Glomerular visceral epithelial cell (primary cell): ENCODE data around the gene CCDC88B.
"Not testable (repeated sequence)": the region's sequence is repeated elsewhere in the genome, so short reads cannot be mapped to it uniquely, and the experiment has no call there.

Experiments used
- DNase-seq: peaks from one replicate; pipeline ENCODE4 v3.0.0-alpha.2; 2016; ENCODE audit errors: extremely low spot score

CCDC88B gene

GRCh38 chr11:64323373-64323772 is 16.6 kb upstream of the CCDC88B start:
- DNase-seq = no peak

GRCh38 chr11:64323984-64324383 is 16.0 kb upstream of the CCDC88B start:
- not testable (repeated sequence) for DNase-seq

DNA sequence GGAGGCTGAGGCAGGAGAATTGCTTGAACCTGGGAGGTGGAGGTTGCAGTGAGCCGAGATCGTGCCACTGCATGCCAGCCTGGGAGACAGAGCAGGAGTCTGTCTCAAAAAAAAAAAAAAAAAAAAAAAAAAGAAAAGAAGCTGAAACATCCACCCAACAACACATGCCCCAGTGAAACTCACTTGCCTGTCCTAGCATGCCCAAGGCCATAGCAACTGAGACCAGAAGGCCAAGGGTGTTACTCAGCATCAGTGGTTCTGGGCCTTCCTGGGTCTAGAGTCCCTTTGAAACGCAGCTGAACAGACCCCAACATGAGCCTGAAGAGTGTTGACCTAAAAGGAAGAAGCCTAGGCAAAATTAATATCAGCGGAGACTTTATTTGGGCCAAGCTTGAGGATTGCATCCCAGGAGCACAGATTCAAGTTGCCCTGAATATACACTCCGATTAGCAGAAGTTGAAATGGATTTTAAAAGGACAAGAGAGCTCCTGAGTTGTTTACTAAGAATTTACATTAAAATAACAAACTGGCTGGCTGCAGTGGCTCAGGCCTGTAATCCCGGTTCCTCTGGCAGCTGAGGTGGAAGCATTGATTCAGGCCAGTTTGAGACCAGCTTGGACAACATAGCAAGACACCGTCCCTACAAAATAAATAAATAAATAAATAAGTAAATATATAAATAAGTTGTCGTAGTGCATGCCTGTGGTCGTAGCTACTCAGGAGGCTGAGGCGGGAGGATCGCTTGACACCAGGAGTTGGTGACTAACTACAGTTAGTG is 15.1 kb upstream of the CCDC88B start:
- no peak for DNase-seq

GRCh38 chr11:64327375-64327774 is 12.6 kb upstream of the CCDC88B start:
- DNase-seq = no peak

DNA sequence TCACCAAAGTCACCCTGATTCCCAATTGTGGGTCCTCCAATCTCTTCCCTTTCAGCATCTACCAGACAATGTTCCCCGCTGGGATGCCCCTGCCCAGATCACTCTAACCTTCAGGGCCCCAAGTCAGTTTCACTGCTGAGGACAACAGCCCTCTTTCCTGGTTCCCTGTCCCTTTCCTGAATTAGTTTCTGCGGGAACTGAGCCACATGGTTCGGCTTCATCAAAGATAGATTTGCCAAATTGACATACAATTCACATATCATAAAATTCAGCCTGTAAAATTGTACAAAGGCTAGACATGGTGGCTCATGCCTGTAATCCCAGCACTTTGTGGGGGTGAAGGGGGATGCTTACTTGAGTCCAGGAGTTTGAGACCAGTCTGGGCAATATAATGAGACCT is 12.0 kb upstream of the CCDC88B start:
- DNase-seq = no peak

DNA sequence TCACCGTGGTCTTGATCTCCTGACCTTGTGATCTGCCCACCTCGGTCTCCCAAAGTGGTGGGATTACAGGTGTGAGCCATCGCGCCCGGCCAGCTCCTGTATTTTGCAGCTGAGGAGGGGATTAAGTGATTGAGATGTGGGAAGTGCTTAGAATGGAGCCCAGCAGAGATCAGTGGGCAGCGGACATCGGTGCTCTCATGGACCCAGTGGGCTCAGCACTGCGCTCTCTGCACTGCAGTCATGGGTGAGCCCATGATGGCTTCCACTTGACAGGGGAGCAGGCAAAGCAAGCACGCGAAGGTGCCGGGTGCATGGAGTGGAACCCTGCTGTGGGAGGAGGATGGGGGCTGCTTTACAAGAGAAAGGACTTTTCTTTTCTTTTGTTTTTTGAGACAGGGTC is 9.1 kb upstream of the CCDC88B start:
- DNase-seq = no peak

DNA sequence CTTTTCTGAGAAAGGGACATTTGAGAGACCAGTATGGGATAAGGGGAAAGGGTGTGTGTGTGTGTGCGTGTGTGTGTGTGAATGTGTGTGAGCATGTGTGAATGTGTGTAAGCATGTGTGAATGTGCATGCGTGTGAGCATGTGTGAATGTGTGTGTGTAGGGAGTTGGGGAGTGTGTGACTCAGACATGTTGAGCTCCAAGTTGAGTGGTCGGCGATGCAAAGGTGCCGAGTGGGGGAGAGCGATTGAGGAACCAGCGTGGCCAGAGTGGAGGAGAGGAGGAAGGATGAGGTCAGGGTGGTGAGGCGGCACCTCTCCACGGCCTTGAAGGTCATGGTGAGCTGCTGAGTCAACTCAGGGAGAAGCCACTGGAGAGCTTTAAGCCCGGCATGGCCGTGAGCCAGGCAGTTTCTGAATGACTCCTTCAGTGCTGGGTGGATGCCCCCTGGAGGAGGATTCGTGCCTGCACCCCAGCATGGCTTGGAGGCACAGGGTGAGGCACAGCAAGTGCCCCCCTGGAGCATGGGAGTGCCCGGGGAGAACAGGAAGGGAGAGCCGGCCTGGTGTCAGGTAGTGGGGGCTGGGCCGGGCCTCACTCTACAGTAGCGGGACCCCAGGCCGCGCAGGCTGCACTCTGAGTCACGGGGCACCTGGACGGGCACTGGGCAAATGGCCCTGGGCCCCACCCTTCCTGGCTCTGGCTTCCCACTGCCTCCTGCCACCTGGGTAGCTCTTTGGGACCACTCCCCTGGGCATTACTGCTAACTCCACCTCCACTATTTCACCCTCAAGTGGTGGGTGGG is 8.2 kb upstream of the CCDC88B start:
- DNase-seq = peak; percentile 95

DNA sequence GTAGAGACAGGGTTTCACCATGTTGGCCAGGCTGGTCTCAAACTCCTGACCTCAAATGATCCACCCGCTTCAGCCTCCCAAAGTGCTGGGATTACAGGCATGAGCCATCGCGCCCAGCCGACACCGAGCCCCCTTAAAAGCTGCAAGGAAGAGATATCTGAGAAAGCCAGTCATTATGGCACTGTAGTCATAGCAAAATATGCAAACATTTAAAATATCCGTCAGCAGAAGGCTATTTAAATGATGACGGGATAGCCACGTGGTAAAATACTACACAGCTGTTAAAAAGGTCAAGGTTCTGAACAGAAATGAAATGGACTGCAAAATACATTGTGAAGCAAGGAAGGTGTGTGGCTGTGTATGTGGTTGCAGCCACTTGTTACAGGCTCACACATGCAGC is 6.4 kb upstream of the CCDC88B start:
- no peak for DNase-seq

DNA sequence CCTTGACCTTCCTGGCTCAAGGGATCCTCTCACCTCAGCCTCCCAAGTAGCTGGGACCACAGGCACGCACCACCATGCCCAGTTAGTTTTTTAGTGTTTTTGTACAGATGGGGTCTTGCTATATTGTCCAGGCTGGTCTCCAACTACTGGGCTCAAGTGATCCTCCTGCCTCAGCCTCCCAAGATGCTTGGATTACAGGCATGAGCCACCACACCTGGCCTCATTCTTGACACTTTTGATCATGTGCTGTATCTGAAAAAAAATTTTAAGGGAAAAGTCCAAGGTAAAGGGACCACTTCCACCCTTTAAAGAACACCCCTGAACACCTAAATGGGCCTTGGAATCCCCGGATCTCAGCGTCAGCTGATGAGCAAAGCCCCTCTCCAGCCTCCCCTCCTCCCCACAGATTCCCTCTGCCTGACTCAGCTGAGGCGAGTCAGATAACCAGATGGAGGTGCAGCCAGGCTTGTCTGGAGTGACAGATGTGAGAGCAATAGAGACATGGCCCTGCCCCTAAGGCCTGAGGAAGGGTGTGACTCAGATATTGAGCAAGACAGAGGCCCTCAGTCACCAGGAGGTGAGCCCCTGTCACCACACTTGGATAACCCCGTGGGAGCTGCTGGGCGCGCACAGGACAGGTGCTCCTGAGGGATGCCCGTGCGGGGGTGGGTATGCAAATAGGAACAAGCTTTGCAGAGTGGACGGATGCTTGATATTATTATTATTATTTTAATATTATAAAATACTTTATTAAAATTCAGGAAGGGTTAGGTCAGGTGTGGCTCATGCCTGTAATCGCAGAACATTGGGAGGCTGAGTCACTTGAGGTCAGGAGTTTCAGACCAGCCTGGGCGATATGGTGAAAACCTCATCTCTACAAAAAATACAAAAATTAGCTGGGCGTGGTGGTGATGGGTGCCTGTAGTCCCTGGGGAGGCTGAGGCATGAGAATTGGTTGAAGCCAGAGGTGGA is 5.0 kb upstream of the CCDC88B start:
- peak; percentile 97 for DNase-seq

DNA sequence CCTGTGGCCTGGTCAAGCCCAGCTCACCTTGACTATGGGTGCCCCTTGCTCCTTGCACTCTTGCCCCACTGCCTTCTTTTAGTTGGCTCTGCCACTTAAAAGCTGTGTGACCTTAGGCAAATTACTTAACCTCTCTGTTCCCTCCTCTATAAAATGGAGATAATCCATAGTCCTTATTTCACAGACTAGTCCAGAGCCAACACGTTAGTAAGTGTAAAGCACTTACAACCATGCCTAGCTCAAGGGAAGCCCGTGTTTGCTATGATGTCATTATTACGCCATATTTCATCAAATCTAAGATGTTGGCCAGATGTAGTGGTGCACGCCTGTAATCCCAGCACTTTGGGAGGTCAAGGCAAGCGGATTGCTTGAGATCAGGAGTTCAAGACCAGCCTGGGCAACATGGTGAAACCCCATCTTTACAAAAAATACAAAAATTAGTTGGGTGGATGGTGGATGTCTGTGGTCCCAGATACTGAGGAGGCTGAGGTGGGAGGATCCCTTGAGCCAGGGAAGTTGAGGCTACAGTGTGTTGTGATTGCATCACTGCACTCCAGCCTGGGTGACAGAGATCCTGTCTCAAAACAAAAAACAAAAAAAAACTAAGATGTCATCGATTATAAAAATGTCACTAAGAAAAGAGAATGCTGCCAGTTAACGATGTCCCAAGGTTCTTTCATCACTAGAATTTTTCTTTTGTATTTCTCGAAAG is 2.3 kb upstream of the CCDC88B start:
- no peak for DNase-seq

DNA sequence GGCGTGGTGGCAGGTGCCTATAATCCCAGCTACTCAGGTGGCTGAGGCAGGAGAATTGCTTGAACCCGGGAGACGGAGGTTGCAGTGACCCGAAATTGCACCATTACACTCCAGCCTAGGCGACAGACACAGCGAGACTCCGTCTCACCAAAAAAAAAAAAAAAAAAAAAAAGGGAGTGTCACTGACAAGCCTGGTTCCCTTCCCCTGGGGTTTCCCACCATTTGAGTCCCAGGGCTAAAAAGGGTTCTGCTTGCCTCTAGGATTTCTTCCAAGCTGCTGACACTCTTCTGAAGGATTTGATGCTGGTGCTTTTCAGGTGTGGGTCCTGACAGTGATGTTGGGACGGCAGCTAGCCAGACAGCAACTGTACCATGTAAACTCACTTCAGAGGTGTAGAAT is 1.3 kb upstream of the CCDC88B start:
- DNase-seq = no peak

DNA sequence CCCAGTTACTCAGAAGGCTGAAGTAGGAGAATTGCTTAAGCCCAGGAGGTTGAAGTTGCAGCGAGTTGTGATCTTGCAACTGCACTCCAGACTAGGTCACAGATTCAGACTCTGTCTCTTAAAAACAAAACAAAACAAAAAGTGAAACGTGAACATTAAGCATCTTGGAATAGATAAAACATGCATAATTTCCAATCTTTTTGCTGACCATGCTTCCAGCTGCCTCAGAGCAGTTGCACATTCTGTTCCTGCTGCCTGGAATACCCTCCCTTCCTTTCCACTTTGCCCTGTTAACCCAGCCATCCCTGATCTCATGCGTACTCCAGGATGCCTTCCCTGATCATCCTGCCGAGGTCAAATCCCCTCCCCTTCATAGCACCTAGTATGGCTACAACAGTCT is 718 bp upstream of the CCDC88B start:
- no peak for DNase-seq

- DNase-seq = no peak
Observed at GRCh38 chr11:64340671-64341335, 799 bp downstream of the CCDC88B start.

DNA sequence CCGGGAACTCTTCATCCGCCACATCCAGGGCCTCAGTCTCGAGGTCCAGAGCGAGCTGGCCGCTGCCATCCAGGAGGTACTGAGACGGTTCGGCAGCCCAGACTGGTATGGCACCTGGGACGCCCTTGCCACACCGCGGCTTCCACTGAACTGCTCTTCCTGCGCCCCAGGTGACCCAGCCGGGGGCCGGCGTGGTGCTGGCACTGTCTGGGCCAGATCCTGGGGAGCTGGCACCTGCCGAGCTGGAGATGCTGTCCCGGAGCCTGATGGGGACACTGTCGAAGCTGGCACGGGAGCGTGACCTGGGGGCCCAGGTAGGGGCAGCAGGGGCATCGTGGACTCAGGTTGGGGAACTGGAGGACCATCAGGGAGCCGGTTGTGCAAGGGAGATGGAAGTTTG is 1.4 kb downstream of the CCDC88B start:
- no peak for DNase-seq

DNA sequence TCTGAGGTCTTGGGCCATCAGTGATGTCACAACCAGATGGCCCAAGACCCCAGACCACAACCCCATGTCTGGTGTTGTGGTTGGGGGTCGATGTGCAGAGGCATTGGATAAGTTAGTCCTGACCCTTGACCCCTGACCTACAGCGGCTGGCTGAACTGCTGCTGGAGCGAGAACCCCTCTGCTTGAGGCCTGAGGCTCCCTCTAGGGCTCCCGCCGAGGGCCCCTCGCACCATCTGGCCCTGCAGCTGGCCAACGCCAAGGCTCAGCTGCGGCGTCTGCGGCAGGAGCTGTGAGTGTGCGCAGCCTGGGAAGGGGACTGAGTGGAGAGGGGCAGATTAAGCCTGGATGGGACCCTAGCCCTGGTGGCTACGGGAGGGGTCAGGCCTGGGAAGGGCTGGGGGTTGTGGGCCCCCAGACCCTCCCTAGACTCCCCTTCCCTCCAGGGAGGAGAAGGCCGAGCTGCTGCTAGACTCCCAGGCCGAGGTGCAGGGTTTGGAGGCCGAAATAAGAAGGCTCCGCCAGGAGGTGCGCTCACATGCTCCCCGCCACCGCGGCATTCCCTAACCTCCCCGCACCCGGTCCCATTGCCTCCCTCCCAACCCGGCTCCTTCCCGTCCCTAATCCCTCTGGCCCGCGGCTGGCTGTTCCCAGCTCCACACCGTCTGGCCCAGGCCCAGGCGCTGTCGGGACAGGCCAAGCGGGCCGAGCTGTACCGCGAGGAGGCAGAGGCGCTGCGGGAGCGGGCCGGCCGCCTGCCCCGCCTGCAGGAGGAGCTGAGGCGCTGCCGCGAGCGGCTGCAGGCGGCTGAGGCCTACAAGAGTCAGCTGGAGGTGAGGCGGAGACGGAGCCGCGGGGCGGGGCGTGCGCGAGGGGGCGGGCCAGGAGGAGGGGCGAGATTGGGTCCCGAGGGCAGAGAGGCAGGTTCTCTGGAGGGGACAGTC is 2.1 kb downstream of the CCDC88B start:
- peak; percentile 88 for DNase-seq

GRCh38 chr11:64342869-64343745 is 3.1 kb downstream of the CCDC88B start:
- DNase-seq = no peak

GRCh38 chr11:64343767-64344559 is 4.0 kb downstream of the CCDC88B start:
- no peak for DNase-seq

DNA sequence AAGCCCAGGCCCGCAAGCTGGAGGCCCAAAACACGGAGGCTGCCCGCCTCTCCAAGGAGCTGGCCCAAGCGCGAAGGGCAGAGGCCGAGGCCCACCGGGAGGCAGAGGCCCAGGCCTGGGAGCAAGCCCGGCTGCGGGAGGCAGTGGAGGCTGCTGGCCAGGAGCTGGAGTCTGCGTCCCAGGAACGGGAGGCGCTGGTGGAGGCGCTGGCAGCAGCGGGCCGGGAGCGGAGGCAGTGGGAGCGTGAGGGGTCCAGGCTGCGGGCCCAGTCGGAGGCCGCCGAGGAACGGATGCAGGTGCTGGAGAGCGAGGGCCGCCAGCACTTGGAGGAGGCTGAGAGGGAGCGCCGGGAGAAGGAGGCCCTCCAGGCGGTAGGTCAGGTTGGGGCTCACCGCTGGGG is 4.8 kb downstream of the CCDC88B start:
- DNase-seq = no peak
